Thyroid gland (tissue), 4 donors: ENCODE results near the gene REXO1.

Experiments used
- POLR2A ChIP-seq, 2 donors: fragments of 450-650 bp; IDR thresholded peaks; one replicate each; pipeline ENCODE4 v1.6.1; 2017; ENCODE audit warnings: antibody characterized with exemption in 2 of 2, mild to moderate bottlenecking in 2 of 2, moderate library complexity in 1 of 2
- TF ChIP-seq, protein P1 (sequence below), 6 experiments: fragments of 200-600 bp in 3 of 6; fragments of 450-650 bp in 3 of 6; sonication (generic) in 3 of 6; IDR thresholded peaks; one replicate each; pipeline ENCODE4 v1.5.1; 2016 to 2019; ENCODE audit warnings: antibody characterized with exemption in 6 of 6, mild to moderate bottlenecking in 2 of 6, inconsistent platforms in 1 of 6, moderate library complexity in 1 of 6

DNA sequence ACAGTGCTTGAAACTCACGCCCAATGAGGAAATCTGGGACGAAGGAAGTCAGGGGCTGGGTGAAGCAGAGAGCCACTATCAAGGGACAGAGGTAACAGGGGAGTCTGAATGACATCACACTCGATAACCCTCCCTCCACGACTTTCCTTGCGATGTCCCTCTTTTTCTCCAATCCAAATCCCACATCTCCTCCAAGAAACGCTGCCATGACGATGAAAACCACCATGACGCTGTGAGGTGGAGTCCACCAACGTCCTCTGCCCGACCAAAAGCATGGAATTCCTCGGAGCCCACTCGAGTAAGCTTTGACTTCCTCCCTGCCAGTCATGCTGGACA is 967 bp downstream of the REXO1 start:
- TF ChIP-seq POLR2A (IDR thresholded peaks at IDR 0.05): no peak
- TF ChIP-seq, protein P1, sequence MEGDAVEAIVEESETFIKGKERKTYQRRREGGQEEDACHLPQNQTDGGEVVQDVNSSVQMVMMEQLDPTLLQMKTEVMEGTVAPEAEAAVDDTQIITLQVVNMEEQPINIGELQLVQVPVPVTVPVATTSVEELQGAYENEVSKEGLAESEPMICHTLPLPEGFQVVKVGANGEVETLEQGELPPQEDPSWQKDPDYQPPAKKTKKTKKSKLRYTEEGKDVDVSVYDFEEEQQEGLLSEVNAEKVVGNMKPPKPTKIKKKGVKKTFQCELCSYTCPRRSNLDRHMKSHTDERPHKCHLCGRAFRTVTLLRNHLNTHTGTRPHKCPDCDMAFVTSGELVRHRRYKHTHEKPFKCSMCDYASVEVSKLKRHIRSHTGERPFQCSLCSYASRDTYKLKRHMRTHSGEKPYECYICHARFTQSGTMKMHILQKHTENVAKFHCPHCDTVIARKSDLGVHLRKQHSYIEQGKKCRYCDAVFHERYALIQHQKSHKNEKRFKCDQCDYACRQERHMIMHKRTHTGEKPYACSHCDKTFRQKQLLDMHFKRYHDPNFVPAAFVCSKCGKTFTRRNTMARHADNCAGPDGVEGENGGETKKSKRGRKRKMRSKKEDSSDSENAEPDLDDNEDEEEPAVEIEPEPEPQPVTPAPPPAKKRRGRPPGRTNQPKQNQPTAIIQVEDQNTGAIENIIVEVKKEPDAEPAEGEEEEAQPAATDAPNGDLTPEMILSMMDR (IDR thresholded peaks at IDR 0.05): no peak
